SK-N-MC (cell line): ENCODE results near the gene COL13A1.

Experiments used
- EZH2 ChIP-seq: fragments of 200-600 bp; sonication (generic); IDR thresholded peaks from one replicate; pipeline ENCODE4 v1.6.1; 2017; ENCODE audit warnings: antibody characterized with exemption
- FOXP2 ChIP-seq: optimal IDR thresholded peaks from 2 replicates; pipeline ENCODE3; 2011; ENCODE audit warnings: mild to moderate bottlenecking, moderate library complexity; ENCODE audit not compliant: insufficient read depth; ENCODE audit errors: extremely low read length, control extremely low read depth
- POLR2AphosphoS5 ChIP-seq: IDR thresholded peaks from 2 replicates; pipeline ENCODE4 v1.6.1; 2012; ENCODE audit warnings: mild to moderate bottlenecking, low read depth, low read length, borderline replicate concordance

GRCh38 chr10:69814251-69814650, 12.5 kb downstream of the COL13A1 start:
- TF ChIP-seq EZH2 (no peak), POLR2AphosphoS5 (no peak), FOXP2 (no peak)
